ENCODE data around the gene HDGFL1. TPM values are rescaled to one million over a fixed set of nuclear protein-coding genes. Genes with fewer than 3 reads are reported as not detected.

The HDGFL1 gene
- polyA plus RNA-seq, 1 donor from 2014 or later, result not detected

DNA sequence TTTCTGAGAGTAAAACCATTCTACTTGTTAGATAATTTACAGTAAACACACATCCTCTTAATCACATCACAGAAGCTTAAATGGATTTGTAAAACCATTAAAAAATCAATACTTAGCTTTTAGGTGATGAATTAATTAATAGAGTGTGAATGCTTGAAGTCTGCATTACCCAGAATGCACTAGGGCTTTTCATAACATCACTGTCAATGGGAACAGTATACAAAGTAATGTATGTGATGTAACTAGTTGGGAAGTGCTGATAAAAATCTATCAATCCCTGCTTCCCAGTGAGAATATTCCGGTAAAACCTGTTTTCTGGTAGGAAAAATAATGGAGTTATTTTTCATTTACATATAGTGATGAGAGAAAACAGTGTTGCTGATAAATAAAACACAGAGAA lies 23.1 kb upstream of the HDGFL1 start:
- Histone ChIP-seq H3K9me2 (ENCODE audit: insufficient read depth, low read length) (no peaks in the 10 kb centered on the region), H3K79me2 (replicated peaks; ENCODE audit: insufficient read depth, low read length) (no peaks in the 10 kb centered on the region), H3K4me2 (ENCODE audit: low read length) (no peak overlapping the region), H3K4me3 (ENCODE audit: low read length) (no peak overlapping the region), H3K9me3 (ENCODE audit: low read length) (no peaks in the 10 kb centered on the region), H3K36me3 (ENCODE audit: insufficient read depth, low read length) (no peaks in the 10 kb centered on the region), H3F3A (ENCODE audit: insufficient read depth, low read length, poor library complexity, severe bottlenecking) (no peaks in the 10 kb centered on the region), H3K27ac (ENCODE audit: low read length) (no peak overlapping the region), H4K20me1 (ENCODE audit: insufficient read depth) (no peaks in the 10 kb centered on the region), H3K9ac (ENCODE audit: low read length) (no peak overlapping the region), H3K27me3 (ENCODE audit: insufficient read depth, low read depth, low read length) (no peaks in the 10 kb centered on the region), H2AFZ (ENCODE audit: low read depth, low read length) (no peak overlapping the region)
- TF ChIP-seq, protein P1, sequence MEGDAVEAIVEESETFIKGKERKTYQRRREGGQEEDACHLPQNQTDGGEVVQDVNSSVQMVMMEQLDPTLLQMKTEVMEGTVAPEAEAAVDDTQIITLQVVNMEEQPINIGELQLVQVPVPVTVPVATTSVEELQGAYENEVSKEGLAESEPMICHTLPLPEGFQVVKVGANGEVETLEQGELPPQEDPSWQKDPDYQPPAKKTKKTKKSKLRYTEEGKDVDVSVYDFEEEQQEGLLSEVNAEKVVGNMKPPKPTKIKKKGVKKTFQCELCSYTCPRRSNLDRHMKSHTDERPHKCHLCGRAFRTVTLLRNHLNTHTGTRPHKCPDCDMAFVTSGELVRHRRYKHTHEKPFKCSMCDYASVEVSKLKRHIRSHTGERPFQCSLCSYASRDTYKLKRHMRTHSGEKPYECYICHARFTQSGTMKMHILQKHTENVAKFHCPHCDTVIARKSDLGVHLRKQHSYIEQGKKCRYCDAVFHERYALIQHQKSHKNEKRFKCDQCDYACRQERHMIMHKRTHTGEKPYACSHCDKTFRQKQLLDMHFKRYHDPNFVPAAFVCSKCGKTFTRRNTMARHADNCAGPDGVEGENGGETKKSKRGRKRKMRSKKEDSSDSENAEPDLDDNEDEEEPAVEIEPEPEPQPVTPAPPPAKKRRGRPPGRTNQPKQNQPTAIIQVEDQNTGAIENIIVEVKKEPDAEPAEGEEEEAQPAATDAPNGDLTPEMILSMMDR (IDR thresholded peaks at IDR 0.05; ENCODE audit: poor library complexity, severe bottlenecking), result no peak
- TF ChIP-seq TAF1 (IDR thresholded peaks at IDR 0.05; ENCODE audit: low read depth), result no peak
- no peak for TF ChIP-seq EP300 (conservative IDR thresholded peaks at IDR 0.05; ENCODE audit: poor library complexity, severe bottlenecking)
- TF ChIP-seq, protein P2, sequence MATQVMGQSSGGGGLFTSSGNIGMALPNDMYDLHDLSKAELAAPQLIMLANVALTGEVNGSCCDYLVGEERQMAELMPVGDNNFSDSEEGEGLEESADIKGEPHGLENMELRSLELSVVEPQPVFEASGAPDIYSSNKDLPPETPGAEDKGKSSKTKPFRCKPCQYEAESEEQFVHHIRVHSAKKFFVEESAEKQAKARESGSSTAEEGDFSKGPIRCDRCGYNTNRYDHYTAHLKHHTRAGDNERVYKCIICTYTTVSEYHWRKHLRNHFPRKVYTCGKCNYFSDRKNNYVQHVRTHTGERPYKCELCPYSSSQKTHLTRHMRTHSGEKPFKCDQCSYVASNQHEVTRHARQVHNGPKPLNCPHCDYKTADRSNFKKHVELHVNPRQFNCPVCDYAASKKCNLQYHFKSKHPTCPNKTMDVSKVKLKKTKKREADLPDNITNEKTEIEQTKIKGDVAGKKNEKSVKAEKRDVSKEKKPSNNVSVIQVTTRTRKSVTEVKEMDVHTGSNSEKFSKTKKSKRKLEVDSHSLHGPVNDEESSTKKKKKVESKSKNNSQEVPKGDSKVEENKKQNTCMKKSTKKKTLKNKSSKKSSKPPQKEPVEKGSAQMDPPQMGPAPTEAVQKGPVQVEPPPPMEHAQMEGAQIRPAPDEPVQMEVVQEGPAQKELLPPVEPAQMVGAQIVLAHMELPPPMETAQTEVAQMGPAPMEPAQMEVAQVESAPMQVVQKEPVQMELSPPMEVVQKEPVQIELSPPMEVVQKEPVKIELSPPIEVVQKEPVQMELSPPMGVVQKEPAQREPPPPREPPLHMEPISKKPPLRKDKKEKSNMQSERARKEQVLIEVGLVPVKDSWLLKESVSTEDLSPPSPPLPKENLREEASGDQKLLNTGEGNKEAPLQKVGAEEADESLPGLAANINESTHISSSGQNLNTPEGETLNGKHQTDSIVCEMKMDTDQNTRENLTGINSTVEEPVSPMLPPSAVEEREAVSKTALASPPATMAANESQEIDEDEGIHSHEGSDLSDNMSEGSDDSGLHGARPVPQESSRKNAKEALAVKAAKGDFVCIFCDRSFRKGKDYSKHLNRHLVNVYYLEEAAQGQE (IDR thresholded peaks at IDR 0.05; ENCODE audit: borderline replicate concordance), result no peak
- no peak for TF ChIP-seq MXI1 (conservative IDR thresholded peaks at IDR 0.05; ENCODE audit: poor library complexity, severe bottlenecking)
- TF ChIP-seq SMC3 (conservative IDR thresholded peaks at IDR 0.05; ENCODE audit: poor library complexity), result no peak
- no peak for TF ChIP-seq RAD21 (conservative IDR thresholded peaks at IDR 0.05)

- Histone ChIP-seq H4K20me1 (ENCODE audit: insufficient read depth) (no peaks in the 10 kb centered on the region), H3F3A (ENCODE audit: insufficient read depth, low read length, poor library complexity, severe bottlenecking) (no peaks in the 10 kb centered on the region), H3K79me2 (replicated peaks; ENCODE audit: insufficient read depth, low read length) (no peaks in the 10 kb centered on the region), H3K9ac (ENCODE audit: low read length) (no peak overlapping the region), H3K4me2 (ENCODE audit: low read length) (no peak overlapping the region), H2AFZ (ENCODE audit: low read depth, low read length) (no peak overlapping the region), H3K27me3 (ENCODE audit: insufficient read depth, low read depth, low read length) (no peaks in the 10 kb centered on the region), H3K4me3 (ENCODE audit: low read length) (no peak overlapping the region), H3K9me2 (ENCODE audit: insufficient read depth, low read length) (no peaks in the 10 kb centered on the region), H3K36me3 (ENCODE audit: insufficient read depth, low read length) (no peaks in the 10 kb centered on the region), H3K9me3 (ENCODE audit: low read length) (no peaks in the 10 kb centered on the region), H3K27ac (ENCODE audit: low read length) (no peak overlapping the region)
- TF ChIP-seq MXI1 (conservative IDR thresholded peaks at IDR 0.05; ENCODE audit: poor library complexity, severe bottlenecking) (no peak), RAD21 (conservative IDR thresholded peaks at IDR 0.05) (no peak), SMC3 (conservative IDR thresholded peaks at IDR 0.05; ENCODE audit: poor library complexity) (no peak), POLR2AphosphoS5 (IDR thresholded peaks at IDR 0.05) (no peak), EP300 (conservative IDR thresholded peaks at IDR 0.05; ENCODE audit: poor library complexity, severe bottlenecking) (no peak), EZH2 (IDR thresholded peaks at IDR 0.05; ENCODE audit: borderline replicate concordance, insufficient read depth, low read length, poor library complexity, severe bottlenecking) (no peak)
- TF ChIP-seq, protein P1 (IDR thresholded peaks at IDR 0.05; ENCODE audit: poor library complexity, severe bottlenecking), result no peak
- TF ChIP-seq, protein P2 (IDR thresholded peaks at IDR 0.05; ENCODE audit: borderline replicate concordance), result no peak
Observed at GRCh38 chr6:22550971-22551670, 18.2 kb upstream of the HDGFL1 start.
